GM19468 (cell line): ENCODE measurements around the gene LRRC63.
"Not testable (repeated sequence)": the region's sequence is repeated elsewhere in the genome, so short reads cannot be mapped to it uniquely, and the experiment has no call there.

ENCODE experiments used
- ATAC-seq: cut with Tn5 transposase; IDR thresholded peaks from one replicate; pipeline ENCODE4 v1.9.1; 2021; ENCODE audit warnings: mild to moderate bottlenecking, moderate library complexity, moderate number of reproducible peaks; ENCODE audit not compliant: unreplicated experiment; ENCODE audit errors: extremely low read depth

Gene LRRC63

GRCh38 chr13:46179969-46180763 lies 31.6 kb upstream of the LRRC63 start:
- no peak for ATAC-seq

GRCh38 chr13:46181377-46181839 lies 30.3 kb upstream of the LRRC63 start:
- ATAC-seq, result no peak

- ATAC-seq, result peak; percentile 55
These were observed 29.8 kb upstream of the LRRC63 start, which contains the start of gene LCP1 for GRCh38 chr13:46181840-46182490. LCP1 (minus strand) TSS chr13:46182177; CDS start chr13:46159662, 22,515 bp downstream.

GRCh38 chr13:46182491-46182877 lies 29.2 kb upstream of the LRRC63 start:
- no peak for ATAC-seq

- ATAC-seq, result no peak
These were observed 28.4 kb upstream of the LRRC63 start for GRCh38 chr13:46183018-46183946.

GRCh38 chr13:46184277-46184699 lies 27.4 kb upstream of the LRRC63 start:
- ATAC-seq, result no peak

- ATAC-seq, result no peak
These were observed 26.1 kb upstream of the LRRC63 start for GRCh38 chr13:46185634-46186033.

GRCh38 chr13:46192412-46192811 lies 19.3 kb upstream of the LRRC63 start:
- ATAC-seq, result no peak

GRCh38 chr13:46195016-46195415 lies 16.7 kb upstream of the LRRC63 start:
- ATAC-seq, result no peak

GRCh38 chr13:46197299-46198048 lies 14.3 kb upstream of the LRRC63 start:
- no peak for ATAC-seq

- no peak for ATAC-seq
These were observed 13.0 kb upstream of the LRRC63 start for GRCh38 chr13:46198696-46199193.

GRCh38 chr13:46202188-46202795 lies 9.4 kb upstream of the LRRC63 start:
- no peak for ATAC-seq

- ATAC-seq, result no peak
These were observed 8.8 kb upstream of the LRRC63 start for GRCh38 chr13:46202966-46203365.

- ATAC-seq, result no peak
These were observed 5.6 kb upstream of the LRRC63 start for GRCh38 chr13:46206143-46206542.

- ATAC-seq, result no peak
These were observed 3.9 kb upstream of the LRRC63 start for GRCh38 chr13:46207828-46208227.

- no peak for ATAC-seq
These were observed 1.2 kb upstream of the LRRC63 start for GRCh38 chr13:46210362-46211083.

- ATAC-seq, result no peak
These were observed 629 bp upstream of the LRRC63 start for GRCh38 chr13:46211116-46211482.

- ATAC-seq, result no peak
These were observed 1.5 kb downstream of the LRRC63 start for GRCh38 chr13:46213242-46213641.

GRCh38 chr13:46214741-46215140 lies 3.0 kb downstream of the LRRC63 start:
- not testable (repeated sequence) for ATAC-seq
